ENCODE measurements around the gene GBA3. TPM values are rescaled to one million over a fixed set of nuclear protein-coding genes. Genes with fewer than 3 reads are reported as not detected.

Gene GBA3
- total RNA-seq: under 1 TPM in 1 of 4 donors, not detected in 3; 0.47 TPM

DNA sequence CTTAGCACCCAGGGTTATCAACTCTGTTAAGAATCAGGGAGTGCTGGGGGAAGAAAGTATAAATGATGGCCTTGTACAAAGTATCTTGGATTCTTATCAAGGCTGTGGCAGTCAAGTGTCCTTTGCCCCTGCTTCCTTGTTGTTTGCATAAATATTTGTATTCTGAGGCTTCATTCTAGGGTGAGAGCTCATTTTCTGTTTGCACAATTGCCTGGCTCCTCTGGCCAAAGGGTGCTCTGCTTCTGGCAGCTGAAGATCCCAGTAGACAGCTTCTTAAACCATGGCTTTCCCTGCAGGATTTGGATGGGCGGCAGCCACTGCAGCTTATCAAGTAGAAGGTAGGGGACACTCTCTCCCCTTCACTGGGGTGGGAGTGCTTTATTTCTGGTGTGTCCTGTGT, at the start of gene GBA3:
TSS of gene GBA3 (plus strand) at position 202 of the 400 bp plus-strand sequence.
- Histone ChIP-seq H3K4me3 (no peak within 1 kb of the TSS), H3K4me1 (no peaks in the 10 kb centered on the region), H3K27ac (no peak within 1 kb of the TSS), H3K36me3 (no peaks in the 10 kb centered on the region), H3K9me3 (no peaks in the 10 kb centered on the region), H3K27me3 (no peaks in the 10 kb centered on the region)
- TF ChIP-seq POLR2A (IDR thresholded peaks at IDR 0.05) (no peak), EP300 (IDR thresholded peaks at IDR 0.05) (no peak), POLR2AphosphoS5 (IDR thresholded peaks at IDR 0.05) (no peak)
- TF ChIP-seq, protein P1, sequence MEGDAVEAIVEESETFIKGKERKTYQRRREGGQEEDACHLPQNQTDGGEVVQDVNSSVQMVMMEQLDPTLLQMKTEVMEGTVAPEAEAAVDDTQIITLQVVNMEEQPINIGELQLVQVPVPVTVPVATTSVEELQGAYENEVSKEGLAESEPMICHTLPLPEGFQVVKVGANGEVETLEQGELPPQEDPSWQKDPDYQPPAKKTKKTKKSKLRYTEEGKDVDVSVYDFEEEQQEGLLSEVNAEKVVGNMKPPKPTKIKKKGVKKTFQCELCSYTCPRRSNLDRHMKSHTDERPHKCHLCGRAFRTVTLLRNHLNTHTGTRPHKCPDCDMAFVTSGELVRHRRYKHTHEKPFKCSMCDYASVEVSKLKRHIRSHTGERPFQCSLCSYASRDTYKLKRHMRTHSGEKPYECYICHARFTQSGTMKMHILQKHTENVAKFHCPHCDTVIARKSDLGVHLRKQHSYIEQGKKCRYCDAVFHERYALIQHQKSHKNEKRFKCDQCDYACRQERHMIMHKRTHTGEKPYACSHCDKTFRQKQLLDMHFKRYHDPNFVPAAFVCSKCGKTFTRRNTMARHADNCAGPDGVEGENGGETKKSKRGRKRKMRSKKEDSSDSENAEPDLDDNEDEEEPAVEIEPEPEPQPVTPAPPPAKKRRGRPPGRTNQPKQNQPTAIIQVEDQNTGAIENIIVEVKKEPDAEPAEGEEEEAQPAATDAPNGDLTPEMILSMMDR (IDR thresholded peaks at IDR 0.05): no peak
- 65% methylated on average over 1 of the region's 1 CpG for WGBS
- DNase-seq (ENCODE audit: low spot score in 2 of 2): no peak

DNA sequence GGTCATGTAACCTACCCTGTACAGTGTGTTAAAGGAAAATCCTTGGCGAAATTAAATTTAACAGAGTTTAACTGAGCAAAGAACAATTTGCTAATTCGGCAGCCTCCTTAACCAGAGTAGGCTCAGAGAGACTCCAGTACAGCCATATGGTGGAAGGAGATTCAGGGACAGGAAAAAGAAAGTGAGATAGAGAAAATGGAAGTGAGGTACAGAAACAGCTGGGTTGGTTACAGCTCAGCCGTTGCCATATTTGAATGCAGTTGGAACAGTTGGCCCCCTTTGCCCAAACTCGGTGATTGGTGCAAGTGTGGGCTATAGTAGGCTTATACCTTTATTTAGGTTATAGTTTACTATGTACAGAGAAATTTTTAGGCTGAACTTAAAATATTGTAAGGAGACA, 48.8 kb upstream of the GBA3 start:
- WGBS: 91% methylated on average over 4 of the region's 4 CpGs
- TF ChIP-seq POLR2AphosphoS5 (IDR thresholded peaks at IDR 0.05): no peak
- H3K27ac ChIP-seq: no peak overlapping the region
- no peaks in the 10 kb centered on the region for H3K36me3 ChIP-seq
- peaks cover 5% of the 10 kb centered on the region for H3K9me3 ChIP-seq
- DNase-seq (ENCODE audit: low spot score in 2 of 2): no peak
- H3K27me3 ChIP-seq: no peaks in the 10 kb centered on the region
- H3K4me1 ChIP-seq: no peaks in the 10 kb centered on the region
- no peak overlapping the region for H3K4me3 ChIP-seq

DNA sequence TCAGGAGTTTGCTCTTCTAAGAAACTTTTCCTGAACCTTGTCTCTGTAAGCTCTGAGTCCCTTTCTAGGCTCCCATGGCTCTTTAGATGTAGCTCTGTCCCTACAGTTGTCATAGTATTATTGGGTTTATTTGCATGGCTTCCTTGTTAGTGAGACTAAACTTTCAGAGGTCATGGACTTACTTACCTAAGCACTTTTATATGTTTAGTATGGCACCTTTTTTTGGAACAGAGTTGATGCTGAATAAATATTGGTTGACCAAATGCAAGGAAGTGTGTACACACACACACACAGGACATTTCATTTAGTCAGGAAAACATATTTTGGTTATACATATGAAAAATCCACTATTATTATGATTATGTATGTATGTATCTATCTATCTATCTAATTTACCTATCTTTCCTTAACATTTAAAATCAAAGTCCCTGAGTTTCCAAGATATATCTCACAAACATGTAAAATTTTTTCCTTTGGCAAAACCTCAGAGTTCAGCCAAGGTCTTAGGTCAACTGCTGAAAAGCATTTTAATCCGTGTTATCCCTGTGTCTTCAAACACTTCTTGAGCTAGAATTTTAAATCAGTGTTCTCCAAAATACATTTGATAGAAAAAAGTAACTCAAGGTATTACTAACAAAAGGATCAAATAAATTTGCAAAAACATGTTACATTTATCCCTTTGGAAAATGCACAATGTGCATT, 47.1 kb upstream of the GBA3 start:
- TF ChIP-seq EP300 (IDR thresholded peaks at IDR 0.05) (no peak), POLR2AphosphoS5 (IDR thresholded peaks at IDR 0.05) (no peak), POLR2A (IDR thresholded peaks at IDR 0.05) (no peak)
- TF ChIP-seq, protein P1 (IDR thresholded peaks at IDR 0.05): no peak
- H3K27ac ChIP-seq: no peak overlapping the region
- no peak overlapping the region for H3K4me3 ChIP-seq
- no peak for DNase-seq (ENCODE audit: low spot score in 2 of 2)
- H3K9me3 ChIP-seq: peaks cover 2% of the 10 kb centered on the region
- no peaks in the 10 kb centered on the region for H3K4me1 ChIP-seq
- H3K27me3 ChIP-seq: no peaks in the 10 kb centered on the region
- WGBS: 70% methylated on average over 1 of the region's 1 CpG
- no peaks in the 10 kb centered on the region for H3K36me3 ChIP-seq

DNA sequence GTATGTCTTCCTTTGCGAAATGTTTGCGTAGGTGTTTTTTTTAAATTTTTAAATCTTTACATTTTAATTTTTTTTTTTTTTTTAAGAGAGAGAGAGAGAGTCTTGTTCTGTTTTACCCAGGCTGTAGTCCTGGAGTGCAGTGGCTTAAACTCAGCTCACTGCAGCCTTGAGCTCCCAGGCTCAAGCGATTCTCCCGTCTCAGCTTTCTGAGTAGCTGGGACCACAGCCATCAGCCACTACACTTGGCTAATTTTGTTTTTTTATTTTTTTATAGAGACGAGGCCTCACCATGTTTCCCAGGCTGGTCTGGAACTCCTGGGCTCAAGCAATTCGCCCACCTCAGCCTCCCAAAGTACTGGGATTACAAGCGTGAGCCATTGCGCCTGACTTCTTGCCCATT, 43.7 kb upstream of the GBA3 start:
- whole genome bisulfite sequencing: 87% methylated on average over 8 of the region's 8 CpGs
- no peak overlapping the region for H3K27ac ChIP-seq
- DNase-seq (ENCODE audit: low spot score in 2 of 2): no peak

DNA sequence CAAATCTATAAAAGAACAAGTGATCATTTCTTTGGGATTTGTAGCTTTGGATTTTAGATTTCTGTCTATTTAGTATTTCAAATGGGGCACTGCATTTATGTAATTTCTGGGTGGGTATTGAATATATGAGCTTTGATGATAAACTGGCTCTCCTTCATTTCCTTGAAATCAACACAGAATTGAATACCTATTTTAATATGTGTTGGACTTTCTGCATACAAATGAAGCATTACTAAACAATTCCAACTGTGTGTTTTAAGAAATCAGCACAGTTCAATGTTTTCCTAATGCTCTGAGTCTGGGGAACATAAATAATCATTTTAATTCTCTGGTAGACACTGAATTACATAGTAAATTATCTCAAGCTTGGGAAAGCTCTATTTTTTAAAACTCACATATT, 42.0 kb upstream of the GBA3 start:
- Histone ChIP-seq H3K4me3 (no peak overlapping the region), H3K36me3 (no peaks in the 10 kb centered on the region), H3K4me1 (no peaks in the 10 kb centered on the region), H3K27ac (no peak overlapping the region), H3K27me3 (no peaks in the 10 kb centered on the region), H3K9me3 (no peaks in the 10 kb centered on the region)
- TF ChIP-seq EP300 (IDR thresholded peaks at IDR 0.05) (no peak), POLR2A (IDR thresholded peaks at IDR 0.05) (no peak), POLR2AphosphoS5 (IDR thresholded peaks at IDR 0.05) (no peak)
- TF ChIP-seq, protein P1 (IDR thresholded peaks at IDR 0.05): no peak
- no peak for DNase-seq (ENCODE audit: low spot score in 2 of 2)

More for the DNA sequence above, 43.7 kb upstream of the GBA3 start:
- no peaks in the 10 kb centered on the region for H3K9me3 ChIP-seq
- H3K36me3 ChIP-seq: no peaks in the 10 kb centered on the region
- H3K4me3 ChIP-seq: no peak overlapping the region
- H3K4me1 ChIP-seq: no peaks in the 10 kb centered on the region
- TF ChIP-seq POLR2A (IDR thresholded peaks at IDR 0.05) (no peak), EP300 (IDR thresholded peaks at IDR 0.05) (no peak), POLR2AphosphoS5 (IDR thresholded peaks at IDR 0.05) (no peak)
- H3K27me3 ChIP-seq: no peaks in the 10 kb centered on the region

DNA sequence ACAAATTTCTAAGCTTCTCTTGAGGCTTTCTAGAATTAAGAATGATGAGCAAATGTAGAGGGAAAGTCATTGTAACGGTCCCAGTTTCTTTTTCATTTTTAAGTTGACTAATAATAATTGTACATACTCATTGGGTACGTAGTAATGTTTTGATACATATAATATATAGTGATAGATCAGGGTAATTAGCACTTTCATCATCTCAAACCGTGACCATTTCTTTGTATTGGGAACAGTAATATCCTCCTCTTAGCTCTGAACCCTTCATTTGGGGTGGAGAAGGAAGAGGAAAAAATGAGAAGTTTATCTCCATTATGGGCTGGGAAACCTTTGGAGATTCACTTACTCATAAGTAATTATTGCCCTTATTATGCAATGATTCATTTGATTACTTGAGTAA, 39.0 kb upstream of the GBA3 start:
- 88% methylated on average over 3 of the region's 3 CpGs for WGBS
- H3K4me3 ChIP-seq: no peak overlapping the region
- no peaks in the 10 kb centered on the region for H3K36me3 ChIP-seq
- H3K9me3 ChIP-seq: no peaks in the 10 kb centered on the region
- no peak overlapping the region for H3K27ac ChIP-seq
- no peak for DNase-seq (ENCODE audit: low spot score in 2 of 2)
- H3K27me3 ChIP-seq: no peaks in the 10 kb centered on the region
- no peaks in the 10 kb centered on the region for H3K4me1 ChIP-seq
- TF ChIP-seq POLR2A (IDR thresholded peaks at IDR 0.05): no peak
- TF ChIP-seq, protein P1 (IDR thresholded peaks at IDR 0.05): no peak
- no peak for TF ChIP-seq POLR2AphosphoS5 (IDR thresholded peaks at IDR 0.05)
- TF ChIP-seq EP300 (IDR thresholded peaks at IDR 0.05): no peak
